ENCODE measurements around the gene CNNM2. TPM values are rescaled to one million over a fixed set of nuclear protein-coding genes. Genes with fewer than 3 reads are reported as not detected.

Gene CNNM2
- polyA plus RNA-seq, 3 donors = 1.0 to 3.2 (median 1.9) TPM

DNA sequence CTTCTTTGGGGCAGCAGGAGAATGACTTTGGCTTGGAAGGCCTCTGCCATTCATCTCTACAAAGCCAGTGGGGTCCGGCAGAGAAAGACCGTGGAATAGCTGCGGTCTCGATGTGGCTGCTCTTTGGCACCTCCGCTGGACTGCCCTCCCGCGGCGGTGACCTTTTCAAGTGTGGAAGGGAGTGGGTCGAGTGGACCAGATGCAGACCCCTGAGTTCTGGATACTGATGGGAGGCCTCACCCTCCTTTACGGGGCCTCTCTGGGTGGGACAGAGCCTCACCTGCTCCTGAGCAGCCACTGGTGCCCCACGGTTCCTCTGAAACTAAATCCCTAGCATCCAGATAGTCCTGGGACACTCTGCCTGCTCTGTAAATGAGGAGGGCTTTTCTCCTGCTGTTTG is 161.9 kb downstream of the CNNM2 start:
- WGBS, 3 donors = 81 to 89% (median 88%) methylated on average over 11 of the region's 11 CpGs
- H3K27ac ChIP-seq (ENCODE audit: low read depth, low read length) = no peak overlapping the region

DNA sequence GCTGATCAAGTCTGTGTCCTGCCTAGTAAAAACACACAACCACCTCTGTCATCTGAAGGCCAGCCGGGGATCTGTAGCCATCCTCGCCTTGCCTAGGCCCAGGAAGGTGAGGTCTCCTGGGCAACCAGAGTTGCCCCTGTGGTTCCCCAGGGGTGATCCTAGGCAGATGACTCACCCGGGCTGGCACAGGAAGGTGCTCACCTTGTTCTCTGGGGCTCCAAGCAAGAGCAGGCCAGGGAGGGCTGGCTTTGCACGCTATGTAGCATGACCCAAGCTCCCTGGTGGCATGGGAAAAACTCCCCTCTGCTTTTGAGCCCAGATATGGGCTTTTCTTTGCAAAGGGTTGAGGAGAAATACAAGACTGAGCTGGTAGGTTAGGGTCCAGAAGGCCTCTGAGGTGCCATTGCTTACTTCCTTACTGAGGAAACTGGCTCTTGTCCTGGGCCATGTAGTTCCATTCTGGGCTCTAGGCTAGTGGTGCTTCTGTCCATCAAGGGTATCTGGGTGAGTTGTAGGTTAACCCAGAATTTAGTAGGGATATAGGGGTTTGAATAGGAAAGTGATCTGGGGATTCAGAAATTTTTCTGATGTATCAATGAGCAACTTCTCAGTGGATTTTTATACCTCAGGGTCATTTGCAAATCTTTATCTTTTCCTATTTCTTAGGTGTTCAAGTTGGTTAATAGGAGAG is 162.9 kb downstream of the CNNM2 start:
- WGBS, 3 donors = 94 to 95% (median 94%) methylated on average over 4 of the region's 4 CpGs

DNA sequence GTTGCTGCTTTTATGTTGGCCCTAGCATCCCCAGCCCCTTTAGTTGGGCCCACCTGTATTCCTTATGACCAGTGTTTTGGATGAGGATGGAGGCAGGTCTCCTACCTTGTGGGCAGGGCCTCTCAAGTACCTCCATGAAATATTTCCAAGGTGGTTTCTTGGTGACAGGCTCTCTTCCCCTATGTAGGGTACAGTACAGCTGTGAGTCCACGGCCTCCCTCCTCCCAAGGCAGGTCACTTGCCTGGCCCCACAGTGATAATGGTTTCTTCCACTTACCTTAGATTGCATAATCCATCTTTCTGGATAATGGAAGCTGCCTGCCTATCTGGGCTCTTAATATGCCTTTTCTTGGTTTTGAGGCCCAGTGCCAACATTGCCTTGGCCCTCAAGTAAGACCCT is 164.6 kb downstream of the CNNM2 start:
- 93 to 100% (median 100%) methylated on average over 1 of the region's 1 CpG for WGBS, 3 donors

More for the DNA sequence above, 162.9 kb downstream of the CNNM2 start:
- H3K27ac ChIP-seq (ENCODE audit: low read depth, low read length) = no peak overlapping the region

DNA sequence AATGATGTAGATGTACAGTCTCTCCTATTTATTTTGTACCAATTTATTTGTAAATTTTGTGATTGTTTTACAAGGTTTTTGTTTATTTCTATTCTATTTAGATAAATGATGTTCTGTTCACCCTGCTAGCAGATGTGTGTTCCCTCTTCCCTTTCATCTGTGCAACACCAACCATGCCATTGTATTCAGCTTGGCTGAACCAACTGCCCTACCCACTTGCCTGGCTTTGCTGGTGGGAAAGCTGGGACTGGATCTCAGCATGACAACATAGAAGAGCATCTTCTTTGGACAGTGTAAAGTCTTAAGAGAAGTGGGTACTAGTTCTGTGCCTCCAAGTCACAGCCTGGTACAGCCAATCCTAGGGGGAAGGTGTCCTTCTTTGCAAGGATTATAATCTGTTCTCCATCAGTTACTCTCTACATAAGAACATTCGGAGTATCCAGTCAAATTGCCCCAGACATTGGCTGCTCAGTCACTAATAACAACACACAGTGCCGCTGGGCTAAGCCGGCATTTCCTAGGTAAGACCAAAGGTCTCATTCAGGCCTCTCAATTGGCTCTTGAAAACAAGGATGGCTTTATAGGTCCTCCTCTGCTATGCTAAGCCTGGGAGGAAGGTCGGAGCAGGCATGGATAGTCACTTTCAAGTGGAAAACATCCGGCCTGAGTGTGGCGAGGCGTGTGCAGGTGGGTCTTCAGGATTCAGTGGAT is 165.3 kb downstream of the CNNM2 start:
- WGBS, 3 donors = 94 to 97% (median 94%) methylated on average over 7 of the region's 7 CpGs
- H3K27ac ChIP-seq (ENCODE audit: low read depth, low read length) = no peak overlapping the region

More for the DNA sequence above, 164.6 kb downstream of the CNNM2 start:
- no peak overlapping the region for H3K27ac ChIP-seq (ENCODE audit: low read depth, low read length)

DNA sequence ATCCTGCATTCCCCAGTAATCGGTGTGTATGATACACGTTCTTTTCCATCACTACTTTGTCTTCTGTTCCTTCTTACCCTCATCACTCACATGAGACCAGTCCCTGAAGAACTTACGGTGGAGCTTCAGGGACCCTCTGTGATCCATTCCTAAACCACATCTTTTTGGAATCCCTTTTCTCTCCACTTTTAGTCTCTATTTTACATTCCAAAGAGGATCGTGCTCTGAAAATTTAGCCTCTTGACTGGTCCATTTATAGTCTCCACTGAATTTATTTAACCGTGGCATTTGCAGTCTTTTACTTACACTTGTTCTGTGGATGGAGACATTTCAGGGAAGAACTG is 165.9 kb downstream of the CNNM2 start:
- 88 to 90% (median 89%) methylated on average over 5 of the region's 5 CpGs for WGBS, 3 donors
- H3K27ac ChIP-seq (ENCODE audit: low read depth, low read length) = no peak overlapping the region

DNA sequence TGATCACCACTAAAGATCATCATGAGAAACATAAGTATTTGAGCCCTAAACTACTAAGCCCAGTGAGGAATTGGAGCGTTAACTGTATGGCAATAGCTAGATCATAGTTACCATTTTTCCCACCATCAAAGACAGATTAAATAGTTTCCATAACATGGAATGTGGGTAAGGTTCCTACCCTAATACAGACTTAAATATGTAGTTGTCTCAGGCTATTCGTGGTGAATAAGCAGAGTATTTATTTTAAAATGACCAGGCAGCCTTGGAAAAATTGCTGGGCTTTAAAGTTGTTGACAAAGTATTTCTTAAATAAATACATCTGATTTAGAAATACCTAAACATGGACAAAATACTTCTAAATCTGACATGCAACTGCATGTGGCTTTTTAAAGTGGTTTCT is 168.2 kb downstream of the CNNM2 start:
- H3K27ac ChIP-seq (ENCODE audit: low read depth, low read length) = no peak overlapping the region
- 75 to 94% (median 94%) methylated on average over 2 of the region's 2 CpGs for WGBS, 3 donors

DNA sequence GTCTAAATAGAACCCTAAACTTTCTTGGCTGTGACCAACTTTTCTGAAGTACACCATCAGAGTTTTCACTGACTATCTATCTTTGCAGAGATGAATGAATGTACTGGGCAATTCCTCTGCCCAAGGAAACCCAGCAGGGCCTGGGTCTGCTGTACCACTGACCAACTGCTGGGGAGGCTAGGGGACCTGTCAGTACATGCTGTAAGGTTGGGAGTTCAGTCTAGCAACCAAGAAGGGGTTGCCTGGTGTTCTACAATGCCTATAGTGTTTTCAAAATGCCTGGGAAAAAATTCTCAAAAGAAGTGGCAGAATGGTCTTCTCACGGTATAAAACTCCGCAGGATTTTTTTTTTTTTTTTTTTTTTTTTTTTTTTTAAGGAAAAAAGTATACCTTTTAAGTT is 168.7 kb downstream of the CNNM2 start:
- WGBS, 3 donors = 91 to 100% (median 96%) methylated on average over 2 of the region's 2 CpGs
- no peak overlapping the region for H3K27ac ChIP-seq (ENCODE audit: low read depth, low read length)

DNA sequence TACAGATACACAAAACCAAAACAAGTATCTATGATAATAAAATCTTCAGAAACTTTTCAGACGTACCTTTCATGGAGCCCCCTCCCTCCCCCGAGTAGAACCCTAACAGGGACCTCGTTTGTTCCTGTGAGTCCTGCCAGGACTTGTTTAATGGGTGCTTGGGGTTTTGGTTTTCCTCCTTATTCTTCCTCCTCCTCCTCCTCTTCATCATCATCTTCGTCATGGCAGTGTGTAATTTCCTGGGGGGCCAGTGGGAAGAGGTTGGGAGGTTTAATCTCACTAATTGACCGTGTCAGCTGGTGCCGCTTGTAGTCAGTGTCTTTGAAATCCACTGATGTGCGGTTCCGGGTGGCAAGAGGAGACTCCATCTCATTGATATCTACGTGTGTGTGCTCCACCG is 171.4 kb downstream of the CNNM2 start:
- H3K27ac ChIP-seq (ENCODE audit: low read depth, low read length) = no peak overlapping the region
- 80 to 87% (median 87%) methylated on average over 10 of the region's 10 CpGs for WGBS, 3 donors

DNA sequence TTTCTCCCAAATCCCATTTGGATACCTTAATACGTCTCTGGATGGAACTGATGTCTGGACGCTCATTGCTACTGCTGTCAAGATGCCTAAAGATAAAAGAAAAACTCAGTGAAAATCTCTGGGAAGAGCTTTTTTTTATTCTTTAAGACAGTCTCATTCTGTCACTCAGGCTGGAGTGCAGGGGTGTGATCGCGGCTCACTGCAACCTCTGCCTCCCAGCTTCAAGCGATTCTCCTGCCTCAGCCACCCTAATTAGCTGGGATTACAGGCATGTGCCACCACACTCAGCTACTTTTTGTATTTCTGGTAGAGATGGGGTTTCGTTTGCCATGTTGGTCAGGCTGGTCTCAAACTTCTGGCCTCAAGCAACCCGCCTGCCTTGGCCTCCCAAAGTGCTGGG is 172.8 kb downstream of the CNNM2 start:
- no peak overlapping the region for H3K27ac ChIP-seq (ENCODE audit: low read depth, low read length)
- 96 to 98% (median 98%) methylated on average over 7 of the region's 7 CpGs for WGBS, 3 donors

DNA sequence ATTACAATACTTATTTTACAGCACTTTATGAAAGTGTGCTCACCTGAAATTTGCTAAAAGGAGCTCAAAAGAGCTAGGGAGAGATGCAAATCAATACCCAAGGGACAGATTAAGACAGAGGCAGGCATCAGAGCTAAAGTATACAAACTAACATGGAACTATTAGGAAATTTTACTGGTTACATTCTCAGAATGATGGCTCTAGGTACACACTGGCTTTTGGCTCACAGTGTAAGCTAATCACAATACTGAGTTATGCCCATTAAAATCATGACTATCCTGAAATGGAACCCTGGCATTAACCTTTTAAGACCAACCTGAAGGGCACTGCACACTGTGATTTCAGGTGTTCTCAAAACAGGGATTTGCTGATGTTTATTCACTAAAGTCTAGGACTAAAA is 176.9 kb downstream of the CNNM2 start:
- no peak overlapping the region for H3K27ac ChIP-seq (ENCODE audit: low read depth, low read length)

DNA sequence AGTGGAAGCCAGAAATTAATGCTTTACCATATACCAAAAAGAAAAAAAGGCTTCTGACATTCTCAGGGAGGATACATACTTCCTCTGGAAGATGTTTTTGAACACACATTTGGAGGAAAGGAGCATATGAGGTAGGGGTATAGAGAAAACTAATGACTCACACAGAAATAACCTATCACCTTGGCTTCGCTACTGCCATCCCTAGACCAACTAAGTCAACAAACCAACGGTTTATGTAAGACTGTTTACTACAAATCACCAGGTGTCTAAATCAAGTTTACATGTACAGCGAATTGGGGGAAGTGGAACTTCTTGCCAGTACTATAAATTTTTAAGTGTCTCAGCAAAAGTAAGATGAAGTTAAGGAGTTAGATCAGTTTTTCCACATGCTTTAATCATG is 178.0 kb downstream of the CNNM2 start:
- WGBS, 3 donors = 59 to 85% (median 85%) methylated on average over 3 of the region's 3 CpGs
- no peak overlapping the region for H3K27ac ChIP-seq (ENCODE audit: low read depth, low read length)

DNA sequence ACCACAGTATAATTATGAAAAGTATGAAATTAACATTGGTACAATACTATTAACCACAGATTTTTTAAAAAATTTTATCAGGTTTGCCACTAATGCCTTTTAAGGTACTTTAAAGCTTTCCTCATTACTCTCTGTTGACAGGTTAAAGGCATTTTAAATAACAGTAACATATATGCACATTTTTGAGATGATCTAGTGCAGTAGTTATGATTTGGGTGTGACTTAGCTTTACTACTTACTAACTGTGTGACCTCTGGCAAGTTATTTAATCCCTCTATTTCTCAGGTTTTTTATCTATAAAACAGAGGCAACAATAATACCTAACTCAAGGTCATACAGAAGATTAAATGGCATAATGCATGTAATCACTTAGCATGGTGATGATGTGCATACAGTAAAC is 180.1 kb downstream of the CNNM2 start:
- no peak overlapping the region for H3K27ac ChIP-seq (ENCODE audit: low read depth, low read length)

DNA sequence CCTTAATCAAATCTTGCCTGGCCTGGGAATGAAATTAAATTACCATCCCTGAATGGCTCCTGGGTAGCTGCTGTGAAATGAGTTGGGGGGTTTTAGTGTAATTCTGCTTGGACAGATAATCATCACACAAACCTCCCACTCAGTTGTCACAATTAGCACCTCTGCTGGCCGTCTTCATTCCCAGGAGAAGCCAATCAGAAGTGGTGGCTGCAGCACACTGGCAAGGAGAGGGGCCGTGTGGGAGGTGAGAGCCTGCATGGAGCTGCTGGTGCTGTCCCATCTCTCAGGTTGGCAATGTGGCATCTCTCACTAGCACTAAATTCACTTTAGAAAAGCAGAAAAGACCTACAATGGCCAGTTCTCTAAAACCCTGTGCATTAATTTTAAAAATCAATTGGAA is 182.5 kb downstream of the CNNM2 start:
- no peak overlapping the region for H3K27ac ChIP-seq (ENCODE audit: low read depth, low read length)
- 71 to 83% (median 82%) methylated on average over 2 of the region's 2 CpGs for WGBS, 3 donors

DNA sequence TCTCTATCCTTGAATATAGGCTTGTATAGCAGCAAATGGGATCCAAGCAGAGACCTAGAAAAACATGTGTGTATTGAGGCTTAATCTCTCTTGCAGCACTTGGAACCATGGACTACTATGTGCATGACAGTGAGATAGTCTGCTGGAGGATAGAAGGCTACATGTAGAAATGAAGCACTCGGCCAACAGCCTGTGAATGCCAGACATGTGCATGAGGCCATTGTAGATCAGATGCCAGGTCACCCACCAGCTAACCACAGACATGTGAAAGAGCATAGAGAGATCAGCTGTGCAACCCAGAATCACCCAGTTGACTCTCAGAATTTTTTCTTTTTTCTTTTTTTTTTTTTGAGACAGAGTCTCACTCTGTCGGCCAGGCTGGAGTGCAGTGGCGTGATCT is 184.1 kb downstream of the CNNM2 start:
- no peak overlapping the region for H3K27ac ChIP-seq (ENCODE audit: low read depth, low read length)
- 86 to 98% (median 91%) methylated on average over 3 of the region's 3 CpGs for WGBS, 3 donors

DNA sequence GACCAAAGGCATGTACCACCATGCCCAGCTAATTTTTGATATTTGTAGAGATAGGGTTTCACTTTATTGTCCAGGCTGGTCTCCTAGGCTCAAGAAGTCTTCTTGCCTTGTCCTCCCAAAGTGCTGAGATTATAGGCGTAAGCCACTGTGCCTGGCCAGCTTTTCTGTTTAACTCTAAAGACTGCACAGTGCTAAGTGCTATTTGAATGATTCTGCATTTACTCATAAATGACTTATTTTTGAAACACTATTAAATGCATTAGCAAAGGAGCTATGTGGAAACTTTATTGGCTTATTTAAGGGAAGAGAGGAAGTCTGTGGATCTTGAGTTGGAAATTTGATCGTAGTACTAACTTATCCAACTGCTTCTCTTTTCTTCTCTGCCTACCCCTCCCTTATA is 185.9 kb downstream of the CNNM2 start:
- 86 to 97% (median 94%) methylated on average over 2 of the region's 2 CpGs for WGBS, 3 donors
- no peak overlapping the region for H3K27ac ChIP-seq (ENCODE audit: low read depth, low read length)

DNA sequence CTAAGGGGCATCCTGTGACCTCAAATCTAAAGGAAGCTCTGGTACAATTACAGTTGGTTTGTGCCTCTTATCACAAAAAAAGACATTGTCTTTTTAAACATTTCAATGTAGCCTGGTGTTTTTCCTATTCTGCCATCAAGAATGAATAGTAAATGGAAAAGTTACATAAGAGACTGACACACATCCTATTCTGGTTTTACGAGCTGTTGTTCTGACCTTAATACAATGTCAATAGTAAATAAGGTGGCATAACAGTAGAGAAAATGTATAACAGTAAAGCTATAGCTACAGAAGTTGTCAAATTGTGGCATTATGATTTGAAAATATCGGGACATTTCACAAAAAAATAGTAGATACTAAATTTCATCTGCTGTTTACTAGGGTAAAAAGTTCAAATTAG is 186.6 kb downstream of the CNNM2 start:
- no peak overlapping the region for H3K27ac ChIP-seq (ENCODE audit: low read depth, low read length)
- 41 to 45% (median 42%) methylated on average over 2 of the region's 2 CpGs for WGBS, 3 donors

DNA sequence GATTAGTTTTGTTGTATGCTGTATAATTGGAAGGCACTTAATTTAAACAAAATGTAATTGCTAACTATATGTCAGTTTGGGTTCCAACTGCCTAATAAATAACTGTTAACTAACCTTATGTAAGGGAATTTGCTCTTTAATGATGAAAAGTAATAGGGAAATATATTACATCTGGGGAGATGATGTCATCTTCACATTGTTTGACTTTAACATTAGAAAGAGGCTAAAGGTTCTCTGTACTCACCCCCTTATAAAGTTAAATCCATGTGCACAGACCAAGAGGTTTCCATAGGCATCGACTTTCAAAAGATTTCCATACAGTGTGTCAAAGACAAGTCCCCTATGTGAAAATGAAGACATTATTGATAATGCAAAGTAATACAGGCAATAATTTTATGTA is 187.4 kb downstream of the CNNM2 start:
- H3K27ac ChIP-seq (ENCODE audit: low read depth, low read length) = no peak overlapping the region
- WGBS, 3 donors = 91 to 97% (median 91%) methylated on average over 1 of the region's 1 CpG

DNA sequence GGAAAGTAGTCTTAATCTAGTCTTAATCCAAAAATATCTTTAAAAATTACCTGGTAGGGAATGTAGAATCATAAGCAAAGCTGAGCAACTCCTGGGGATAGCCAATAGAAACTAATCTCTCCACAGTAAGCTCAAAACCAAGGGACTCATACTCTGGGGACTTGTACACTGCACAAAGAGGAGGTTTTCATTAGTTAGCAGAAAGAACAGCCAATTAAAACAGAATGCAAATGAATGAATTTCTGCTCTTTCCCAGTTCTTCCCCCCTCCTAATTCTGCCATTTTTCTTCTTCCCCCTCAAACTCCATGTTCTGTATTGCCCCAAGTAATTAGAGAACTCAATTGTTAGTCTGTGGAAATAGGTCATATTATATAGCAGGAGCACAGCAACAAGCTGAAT is 188.4 kb downstream of the CNNM2 start:
- no peak overlapping the region for H3K27ac ChIP-seq (ENCODE audit: low read depth, low read length)

DNA sequence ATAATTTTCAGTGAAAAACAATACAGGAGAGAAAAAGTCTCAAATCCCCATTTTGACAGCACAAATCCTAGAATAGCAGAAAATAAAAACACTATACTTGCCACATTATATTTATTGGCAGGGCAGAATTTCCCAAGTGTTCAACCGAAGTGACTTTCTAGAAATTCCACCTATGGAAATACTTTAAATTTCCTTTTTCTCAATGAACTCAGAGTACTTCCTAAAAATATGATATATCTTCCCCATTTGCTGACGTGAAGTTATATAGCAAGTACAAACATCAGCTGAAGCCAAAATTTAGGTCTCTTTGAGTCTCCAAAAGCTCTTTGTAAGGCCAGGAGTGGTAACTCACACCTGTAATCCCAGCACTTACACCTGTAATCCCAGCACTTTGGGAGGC is 191.7 kb downstream of the CNNM2 start:
- WGBS, 3 donors = 60 to 90% (median 71%) methylated on average over 2 of the region's 2 CpGs
- H3K27ac ChIP-seq (ENCODE audit: low read depth, low read length) = no peak overlapping the region

DNA sequence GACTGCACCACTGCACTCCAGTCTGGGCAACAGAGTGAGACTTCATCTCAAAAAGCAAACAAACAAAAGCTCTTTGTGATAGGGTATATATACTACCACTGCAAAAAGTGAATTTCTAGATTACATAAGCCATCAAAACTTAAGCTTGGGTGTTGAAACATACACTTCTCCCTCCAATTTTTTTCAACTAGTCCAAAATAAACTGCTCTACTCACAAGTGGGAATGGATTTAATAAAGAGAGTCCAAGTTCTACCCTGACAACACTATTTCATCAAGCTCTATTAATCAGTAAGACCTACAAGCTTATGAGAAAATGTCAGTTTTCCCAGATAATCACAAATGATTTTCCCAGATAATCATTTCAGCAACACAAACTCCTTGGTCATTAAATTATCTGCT is 192.3 kb downstream of the CNNM2 start:
- H3K27ac ChIP-seq (ENCODE audit: low read depth, low read length) = no peak overlapping the region
